ENCODE measurements around the gene USP13. TPM values are rescaled to one million over a fixed set of nuclear protein-coding genes. Genes with fewer than 3 reads are reported as not detected.

USP13 gene
- total RNA-seq, 1 donor from 2014 or later = 11.5 TPM

- intact Hi-C loops (cut with DNase I) = no loop called here
- Histone ChIP-seq H3K4me1 (peaks cover 15% of the 10 kb centered on the region), H3K9me3 (no peaks in the 10 kb centered on the region), H3K4me3 (no peak overlapping the region), H3K27ac (no peak overlapping the region), H3K36me3 (no peaks in the 10 kb centered on the region), H3K27me3 (no peaks in the 10 kb centered on the region)
- TF ChIP-seq POLR2A (IDR thresholded peaks at IDR 0.05) = no peak
- TF ChIP-seq POLR2AphosphoS5 (IDR thresholded peaks at IDR 0.05; ENCODE audit: insufficient read depth in 1 of 2, low read depth in 1 of 2) = no peak
- TF ChIP-seq, protein P1, sequence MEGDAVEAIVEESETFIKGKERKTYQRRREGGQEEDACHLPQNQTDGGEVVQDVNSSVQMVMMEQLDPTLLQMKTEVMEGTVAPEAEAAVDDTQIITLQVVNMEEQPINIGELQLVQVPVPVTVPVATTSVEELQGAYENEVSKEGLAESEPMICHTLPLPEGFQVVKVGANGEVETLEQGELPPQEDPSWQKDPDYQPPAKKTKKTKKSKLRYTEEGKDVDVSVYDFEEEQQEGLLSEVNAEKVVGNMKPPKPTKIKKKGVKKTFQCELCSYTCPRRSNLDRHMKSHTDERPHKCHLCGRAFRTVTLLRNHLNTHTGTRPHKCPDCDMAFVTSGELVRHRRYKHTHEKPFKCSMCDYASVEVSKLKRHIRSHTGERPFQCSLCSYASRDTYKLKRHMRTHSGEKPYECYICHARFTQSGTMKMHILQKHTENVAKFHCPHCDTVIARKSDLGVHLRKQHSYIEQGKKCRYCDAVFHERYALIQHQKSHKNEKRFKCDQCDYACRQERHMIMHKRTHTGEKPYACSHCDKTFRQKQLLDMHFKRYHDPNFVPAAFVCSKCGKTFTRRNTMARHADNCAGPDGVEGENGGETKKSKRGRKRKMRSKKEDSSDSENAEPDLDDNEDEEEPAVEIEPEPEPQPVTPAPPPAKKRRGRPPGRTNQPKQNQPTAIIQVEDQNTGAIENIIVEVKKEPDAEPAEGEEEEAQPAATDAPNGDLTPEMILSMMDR (IDR thresholded peaks at IDR 0.05) = no peak
- peak in 1 of 2 donors; percentile 82 for DNase-seq (ENCODE audit: extremely low spot score in 2 of 2)
These were observed 13.7 kb downstream of the USP13 start for GRCh38 chr3:179666436-179667035.

GRCh38 chr3:179668429-179668828 is 15.6 kb downstream of the USP13 start:
- DNase-seq (ENCODE audit: extremely low spot score in 2 of 2) = no peak
- Histone ChIP-seq H3K27me3 (no peaks in the 10 kb centered on the region), H3K27ac (no peak overlapping the region), H3K36me3 (no peaks in the 10 kb centered on the region), H3K9me3 (no peaks in the 10 kb centered on the region), H3K4me3 (no peak overlapping the region), H3K4me1 (peaks cover 8% of the 10 kb centered on the region)
- intact Hi-C loops (cut with DNase I) = no loop called here
- TF ChIP-seq POLR2A (IDR thresholded peaks at IDR 0.05) = no peak
- TF ChIP-seq, protein P1 (IDR thresholded peaks at IDR 0.05) = no peak
- TF ChIP-seq POLR2AphosphoS5 (IDR thresholded peaks at IDR 0.05; ENCODE audit: insufficient read depth in 1 of 2, low read depth in 1 of 2) = no peak

GRCh38 chr3:179670311-179670710 is 17.5 kb downstream of the USP13 start:
- Histone ChIP-seq H3K36me3 (no peaks in the 10 kb centered on the region), H3K4me3 (no peak overlapping the region), H3K27me3 (no peaks in the 10 kb centered on the region), H3K4me1 (peaks cover 8% of the 10 kb centered on the region), H3K27ac (no peak overlapping the region), H3K9me3 (no peaks in the 10 kb centered on the region)
- DNase-seq (ENCODE audit: extremely low spot score in 2 of 2) = no peak
- intact Hi-C loops (cut with DNase I) = no loop called here
- no peak for TF ChIP-seq POLR2A (IDR thresholded peaks at IDR 0.05)
- TF ChIP-seq POLR2AphosphoS5 (IDR thresholded peaks at IDR 0.05; ENCODE audit: insufficient read depth in 1 of 2, low read depth in 1 of 2) = no peak
- TF ChIP-seq, protein P1 (IDR thresholded peaks at IDR 0.05) = no peak

GRCh38 chr3:179671309-179671708 is 18.5 kb downstream of the USP13 start:
- Histone ChIP-seq H3K4me1 (peaks cover 5% of the 10 kb centered on the region), H3K27ac (no peak overlapping the region), H3K36me3 (no peaks in the 10 kb centered on the region), H3K4me3 (no peak overlapping the region), H3K27me3 (no peaks in the 10 kb centered on the region), H3K9me3 (no peaks in the 10 kb centered on the region)
- intact Hi-C loops (cut with DNase I) = no loop called here
- TF ChIP-seq, protein P1 (IDR thresholded peaks at IDR 0.05) = no peak
- TF ChIP-seq POLR2AphosphoS5 (IDR thresholded peaks at IDR 0.05; ENCODE audit: insufficient read depth in 1 of 2, low read depth in 1 of 2) = no peak
- no peak for TF ChIP-seq POLR2A (IDR thresholded peaks at IDR 0.05)
- no peak for DNase-seq (ENCODE audit: extremely low spot score in 2 of 2)

GRCh38 chr3:179671747-179672242 is 19.0 kb downstream of the USP13 start:
- TF ChIP-seq POLR2A (IDR thresholded peaks at IDR 0.05) (no peak), POLR2AphosphoS5 (IDR thresholded peaks at IDR 0.05; ENCODE audit: insufficient read depth in 1 of 2, low read depth in 1 of 2) (peak in 1 of 2 donors; percentile 11)
- Histone ChIP-seq H3K36me3 (no peaks in the 10 kb centered on the region), H3K27me3 (no peaks in the 10 kb centered on the region), H3K4me1 (peaks cover under 1% of the 10 kb centered on the region), H3K9me3 (no peaks in the 10 kb centered on the region), H3K4me3 (no peak overlapping the region), H3K27ac (no peak overlapping the region)
- intact Hi-C loops (cut with DNase I) = no loop called here
- no peak for DNase-seq (ENCODE audit: extremely low spot score in 2 of 2)
